22Rv1 (cell line): ENCODE data around the gene LLGL1.

ENCODE experiments used
- ZFX ChIP-seq: fragments of 450-650 bp; IDR thresholded peaks from 2 replicates; pipeline ENCODE4 v1.6.1; 2017; ENCODE audit warnings: antibody characterized with exemption, borderline replicate concordance
- TF ChIP-seq, protein P1 (sequence below): fragments of 450-650 bp; IDR thresholded peaks from 2 replicates; pipeline ENCODE4 v1.5.1; 2017; ENCODE audit warnings: mild to moderate bottlenecking

DNA sequence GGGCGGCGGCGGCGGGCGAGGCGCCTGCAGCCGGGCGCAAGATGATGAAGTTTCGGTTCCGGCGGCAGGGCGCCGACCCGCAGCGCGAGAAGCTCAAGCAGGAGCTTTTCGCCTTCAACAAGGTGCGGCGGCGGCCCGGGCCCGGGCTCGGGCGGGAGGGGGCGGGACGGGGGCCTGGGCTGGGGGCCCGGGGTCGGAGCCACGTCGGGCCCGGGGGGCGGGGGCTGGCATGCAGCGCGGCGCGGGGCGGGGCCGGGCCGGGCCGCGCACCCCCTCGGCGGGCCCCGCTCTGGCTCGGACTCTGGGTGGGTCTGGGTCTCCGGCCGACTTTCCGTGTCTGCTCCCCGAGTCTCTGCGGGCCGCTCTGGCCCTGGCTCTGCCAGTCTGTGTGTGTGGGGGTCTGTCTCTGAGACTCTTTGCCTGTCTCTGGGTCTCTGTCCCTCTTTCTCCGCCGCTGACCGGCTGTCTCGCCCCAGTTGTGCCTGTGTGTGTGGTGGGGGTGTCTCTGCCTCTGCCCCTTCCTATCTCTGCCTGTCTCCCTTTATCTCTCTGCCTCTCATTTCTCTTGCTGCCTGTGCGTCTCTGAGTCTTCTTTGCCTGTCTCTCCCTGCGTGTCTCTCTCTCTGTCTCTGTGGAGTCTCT, 328 bp downstream of the LLGL1 start:
- TF ChIP-seq, protein P1, sequence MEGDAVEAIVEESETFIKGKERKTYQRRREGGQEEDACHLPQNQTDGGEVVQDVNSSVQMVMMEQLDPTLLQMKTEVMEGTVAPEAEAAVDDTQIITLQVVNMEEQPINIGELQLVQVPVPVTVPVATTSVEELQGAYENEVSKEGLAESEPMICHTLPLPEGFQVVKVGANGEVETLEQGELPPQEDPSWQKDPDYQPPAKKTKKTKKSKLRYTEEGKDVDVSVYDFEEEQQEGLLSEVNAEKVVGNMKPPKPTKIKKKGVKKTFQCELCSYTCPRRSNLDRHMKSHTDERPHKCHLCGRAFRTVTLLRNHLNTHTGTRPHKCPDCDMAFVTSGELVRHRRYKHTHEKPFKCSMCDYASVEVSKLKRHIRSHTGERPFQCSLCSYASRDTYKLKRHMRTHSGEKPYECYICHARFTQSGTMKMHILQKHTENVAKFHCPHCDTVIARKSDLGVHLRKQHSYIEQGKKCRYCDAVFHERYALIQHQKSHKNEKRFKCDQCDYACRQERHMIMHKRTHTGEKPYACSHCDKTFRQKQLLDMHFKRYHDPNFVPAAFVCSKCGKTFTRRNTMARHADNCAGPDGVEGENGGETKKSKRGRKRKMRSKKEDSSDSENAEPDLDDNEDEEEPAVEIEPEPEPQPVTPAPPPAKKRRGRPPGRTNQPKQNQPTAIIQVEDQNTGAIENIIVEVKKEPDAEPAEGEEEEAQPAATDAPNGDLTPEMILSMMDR, result no peak
- TF ChIP-seq ZFX, result no peak
